Measurements from ENCODE around the gene CPN1.

Gene CPN1

DNA sequence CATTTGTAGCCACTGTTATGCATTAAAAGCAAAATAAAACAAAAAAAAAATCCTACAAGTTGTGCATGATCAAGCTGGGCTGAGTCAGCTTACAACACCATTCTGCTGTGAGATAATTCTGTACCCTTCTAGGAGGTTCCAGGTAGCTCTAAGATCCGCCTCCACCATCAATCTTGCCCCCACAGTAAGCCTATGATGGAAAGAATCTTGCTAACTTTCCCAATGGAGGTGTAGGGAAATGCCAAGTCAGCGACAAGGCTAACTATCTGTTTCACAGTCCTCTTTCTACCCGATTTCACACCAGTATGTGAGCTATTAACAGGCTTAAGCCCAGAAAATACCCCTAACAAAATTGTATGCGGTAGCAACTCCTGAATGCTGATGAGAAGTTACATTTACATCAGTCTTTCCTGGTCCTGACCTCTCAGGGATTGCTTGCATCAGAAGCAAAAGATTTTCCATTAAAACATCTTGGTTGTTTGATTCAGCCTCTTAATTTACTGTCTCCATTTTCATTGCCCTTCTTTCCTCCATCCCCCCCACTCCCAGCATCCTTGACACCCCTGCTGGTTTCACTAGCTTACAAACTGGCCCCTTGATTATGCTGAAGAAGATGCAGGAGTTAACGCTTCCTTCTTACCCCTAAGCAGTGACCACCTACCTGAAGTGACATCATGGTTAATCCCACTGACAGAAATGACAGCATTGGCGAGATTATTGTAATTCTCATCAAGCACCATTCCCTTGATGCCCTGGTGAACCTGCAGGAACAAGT, 27.8 kb downstream of the CPN1 start:
- H3K27me3 Mint-ChIP-seq = no peaks in the 10 kb centered on the region
- H3K4me1 Mint-ChIP-seq = peaks cover 7% of the 10 kb centered on the region
- no peak for ATAC-seq
- peaks cover 3% of the 10 kb centered on the region for H3K9me3 Mint-ChIP-seq
- no peak overlapping the region for H3K4me3 Mint-ChIP-seq
- H3K36me3 Mint-ChIP-seq = no peaks in the 10 kb centered on the region
- no peak overlapping the region for H3K27ac Mint-ChIP-seq

DNA sequence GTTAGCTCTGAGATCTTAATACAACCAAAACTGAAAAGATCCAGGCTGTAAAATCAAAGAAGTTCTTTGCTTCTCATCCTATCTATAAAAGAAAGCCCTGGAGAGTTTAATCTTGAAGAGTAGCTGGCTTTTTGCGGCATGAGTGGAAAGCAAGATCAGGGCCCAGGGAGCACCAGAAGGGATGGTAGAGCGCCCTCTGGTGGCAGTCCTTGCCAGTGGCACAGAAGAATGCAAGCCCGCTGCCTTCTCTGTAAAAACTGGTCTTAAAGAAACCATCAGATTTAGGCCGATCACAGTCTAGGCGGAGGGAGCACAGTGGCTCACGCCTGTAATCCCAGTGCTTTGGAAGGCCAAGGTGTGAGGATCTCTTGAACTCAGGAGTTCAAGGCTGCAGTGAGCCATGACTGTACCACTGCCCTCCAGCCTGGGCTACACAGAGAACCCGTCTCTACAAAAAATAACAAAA, 35.6 kb downstream of the CPN1 start:
- H3K9me3 Mint-ChIP-seq = no peaks in the 10 kb centered on the region
- H3K27me3 Mint-ChIP-seq = no peaks in the 10 kb centered on the region
- H3K4me3 Mint-ChIP-seq = no peak overlapping the region
- peak; percentile 79 for ATAC-seq
- H3K27ac Mint-ChIP-seq = no peak overlapping the region
- H3K36me3 Mint-ChIP-seq = no peaks in the 10 kb centered on the region
- H3K4me1 Mint-ChIP-seq = peaks cover 14% of the 10 kb centered on the region

DNA sequence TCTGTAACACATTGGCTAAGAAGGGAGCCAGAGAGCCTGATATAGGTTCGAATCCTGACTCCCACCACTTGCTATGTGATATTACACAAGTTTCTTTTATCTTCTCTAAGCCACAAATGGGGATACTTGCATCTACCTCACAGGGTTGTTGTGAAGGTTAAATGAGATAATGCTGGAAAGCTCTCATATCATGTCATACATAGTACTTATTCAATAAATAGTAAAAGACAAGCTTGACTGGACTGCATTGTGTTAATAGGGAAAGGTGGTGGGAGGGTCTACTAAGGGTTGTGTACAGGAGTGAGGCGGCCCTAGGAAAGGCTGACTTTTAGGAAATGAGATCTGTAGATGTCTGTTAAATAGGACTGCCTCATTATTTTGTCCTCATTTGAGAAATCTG, 36.1 kb downstream of the CPN1 start:
- ATAC-seq = no peak
- Mint-ChIP-seq H3K9me3 (no peaks in the 10 kb centered on the region), H3K27me3 (no peaks in the 10 kb centered on the region), H3K4me1 (peaks cover 14% of the 10 kb centered on the region), H3K27ac (no peak overlapping the region), H3K36me3 (no peaks in the 10 kb centered on the region), H3K4me3 (no peak overlapping the region)

DNA sequence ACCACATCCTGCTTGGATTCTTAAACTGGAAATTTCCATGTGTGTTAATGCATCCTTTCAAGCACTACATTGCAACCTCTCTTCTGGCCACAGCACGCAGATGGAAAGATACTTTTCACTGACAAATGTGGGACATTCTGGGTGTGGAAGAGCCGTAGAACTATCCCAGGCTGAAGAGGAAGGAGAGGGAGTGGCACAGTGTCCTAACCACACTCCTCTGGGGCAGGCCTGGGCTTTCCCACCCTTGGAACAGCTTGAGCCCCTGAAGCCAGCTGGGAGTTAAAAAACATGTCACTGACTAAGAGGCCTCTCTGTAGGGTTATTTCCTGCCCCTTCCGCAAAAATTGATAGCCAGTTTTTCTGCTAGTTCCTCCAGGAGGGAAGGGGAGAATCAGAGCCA, 37.9 kb downstream of the CPN1 start:
- Mint-ChIP-seq H3K9me3 (no peaks in the 10 kb centered on the region), H3K27me3 (no peaks in the 10 kb centered on the region), H3K4me3 (no peak overlapping the region), H3K36me3 (no peaks in the 10 kb centered on the region), H3K4me1 (peaks cover 7% of the 10 kb centered on the region), H3K27ac (no peak overlapping the region)
- ATAC-seq = no peak

DNA sequence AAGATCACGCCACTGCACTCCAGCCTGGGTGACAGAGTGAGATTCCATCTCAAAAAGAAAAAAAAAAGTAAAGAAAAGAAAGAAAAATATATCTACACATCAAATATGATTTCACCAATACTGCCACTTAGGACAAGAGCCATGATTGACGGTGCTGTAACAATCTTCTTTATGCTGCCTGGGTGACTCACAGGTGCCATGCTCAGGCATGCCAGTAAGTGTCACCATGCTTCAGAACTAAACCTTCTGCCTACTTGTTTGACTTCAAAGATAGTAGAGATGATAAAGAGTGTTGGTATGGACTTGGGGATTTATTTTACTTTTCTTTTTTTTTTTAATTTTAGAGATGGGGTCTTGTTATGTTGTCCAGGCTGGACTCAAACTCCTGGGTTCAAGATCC, 38.3 kb downstream of the CPN1 start:
- Mint-ChIP-seq H3K9me3 (no peaks in the 10 kb centered on the region), H3K27ac (no peak overlapping the region), H3K4me3 (no peak overlapping the region), H3K36me3 (no peaks in the 10 kb centered on the region), H3K27me3 (no peaks in the 10 kb centered on the region), H3K4me1 (peaks cover 7% of the 10 kb centered on the region)
- ATAC-seq = no peak

DNA sequence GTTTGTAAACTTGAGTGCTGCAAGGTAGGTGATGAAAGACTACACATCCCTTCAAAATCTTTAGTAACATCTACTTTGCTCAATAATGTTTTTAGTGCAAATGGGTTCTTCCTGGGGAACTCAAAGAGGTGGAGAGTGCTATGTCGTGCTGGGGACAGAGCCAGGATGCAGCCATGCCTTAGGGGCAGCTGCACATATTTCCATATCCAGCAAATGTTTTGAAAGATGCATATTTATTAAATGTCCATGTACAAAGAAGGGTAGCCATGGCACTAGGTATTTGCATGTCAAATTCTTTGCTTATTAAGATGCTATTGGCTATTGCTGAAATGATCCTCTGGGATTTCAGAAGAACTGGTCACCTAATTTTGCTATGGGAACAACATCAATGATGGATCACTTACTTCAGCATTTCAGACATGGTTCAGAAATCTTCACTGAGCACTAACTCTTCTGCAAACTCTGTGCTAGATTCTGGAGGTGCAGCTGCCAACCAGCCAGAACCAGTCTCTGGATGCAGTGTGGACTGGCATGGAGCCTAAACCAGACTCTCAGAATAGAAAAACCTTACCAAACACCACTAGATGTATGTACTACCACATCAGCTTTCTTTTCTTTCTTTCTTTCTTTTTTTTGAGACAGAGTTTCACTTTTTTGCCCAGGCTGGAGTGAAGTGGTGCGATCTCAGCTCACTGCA, 40.2 kb downstream of the CPN1 start:
- Mint-ChIP-seq H3K27me3 (peaks cover 12% of the 10 kb centered on the region), H3K4me3 (no peak overlapping the region), H3K4me1 (peaks cover 7% of the 10 kb centered on the region), H3K36me3 (no peaks in the 10 kb centered on the region), H3K27ac (no peak overlapping the region), H3K9me3 (no peaks in the 10 kb centered on the region)
- no peak for ATAC-seq

DNA sequence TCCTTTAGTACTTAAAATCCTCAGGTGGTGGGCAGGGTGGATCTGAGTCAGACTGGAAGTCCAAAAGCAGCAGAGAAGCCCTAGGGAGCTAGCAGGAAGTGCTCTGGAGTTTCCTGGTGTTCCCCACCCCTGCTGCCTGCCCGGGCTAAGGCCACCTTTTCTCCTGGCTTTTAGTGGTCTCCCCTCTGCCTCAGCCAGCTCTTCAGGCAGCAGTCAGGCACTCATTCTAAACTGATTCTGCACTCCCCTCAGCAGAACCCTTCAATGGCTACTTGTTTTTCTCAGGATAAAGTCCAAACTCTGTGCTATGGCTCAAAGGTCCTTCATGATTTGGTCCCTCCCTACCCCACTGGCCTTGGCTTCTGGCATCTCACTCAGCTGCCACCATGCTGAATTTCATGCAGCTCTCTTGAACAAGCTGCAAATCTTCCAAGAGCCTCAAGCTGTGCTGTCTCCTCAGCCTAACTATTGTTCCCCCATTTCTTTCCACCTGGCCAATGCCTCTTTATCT, 43.1 kb downstream of the CPN1 start:
- no peak overlapping the region for H3K27ac Mint-ChIP-seq
- H3K36me3 Mint-ChIP-seq = no peaks in the 10 kb centered on the region
- H3K9me3 Mint-ChIP-seq = no peaks in the 10 kb centered on the region
- no peak overlapping the region for H3K4me3 Mint-ChIP-seq
- peak; percentile 27 for ATAC-seq
- no peaks in the 10 kb centered on the region for H3K4me1 Mint-ChIP-seq
- H3K27me3 Mint-ChIP-seq = peaks cover 12% of the 10 kb centered on the region

DNA sequence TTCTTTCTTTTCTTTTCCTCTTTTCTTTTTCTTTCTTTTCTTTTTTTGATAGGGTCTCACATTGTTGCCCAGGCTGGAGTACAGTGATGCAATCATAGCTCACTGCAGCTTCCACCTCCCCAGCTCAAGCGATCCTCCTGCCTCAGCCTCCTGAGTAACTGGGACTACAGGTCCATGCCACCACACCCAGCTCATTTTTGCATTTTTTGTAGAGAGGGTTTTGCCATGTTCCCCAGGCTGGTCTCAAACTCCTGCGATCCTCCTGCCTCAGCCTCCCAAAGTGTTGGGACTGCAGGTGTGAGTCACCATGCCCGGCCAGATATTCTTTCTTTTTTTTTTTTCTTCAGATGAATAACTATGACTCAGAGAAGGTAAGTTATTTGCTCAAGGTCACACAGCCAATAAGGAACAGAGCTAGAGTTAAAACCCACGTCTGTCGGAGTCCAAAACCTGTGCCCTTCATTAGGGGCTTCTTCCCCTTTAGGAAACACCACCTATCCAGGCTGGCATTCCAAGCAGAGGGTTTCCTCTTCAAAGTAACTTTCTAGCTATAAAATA, 43.8 kb downstream of the CPN1 start:
- ATAC-seq = no peak
- Mint-ChIP-seq H3K9me3 (no peaks in the 10 kb centered on the region), H3K36me3 (no peaks in the 10 kb centered on the region), H3K4me3 (no peak overlapping the region), H3K4me1 (no peaks in the 10 kb centered on the region), H3K27me3 (peaks cover 12% of the 10 kb centered on the region), H3K27ac (no peak overlapping the region)

DNA sequence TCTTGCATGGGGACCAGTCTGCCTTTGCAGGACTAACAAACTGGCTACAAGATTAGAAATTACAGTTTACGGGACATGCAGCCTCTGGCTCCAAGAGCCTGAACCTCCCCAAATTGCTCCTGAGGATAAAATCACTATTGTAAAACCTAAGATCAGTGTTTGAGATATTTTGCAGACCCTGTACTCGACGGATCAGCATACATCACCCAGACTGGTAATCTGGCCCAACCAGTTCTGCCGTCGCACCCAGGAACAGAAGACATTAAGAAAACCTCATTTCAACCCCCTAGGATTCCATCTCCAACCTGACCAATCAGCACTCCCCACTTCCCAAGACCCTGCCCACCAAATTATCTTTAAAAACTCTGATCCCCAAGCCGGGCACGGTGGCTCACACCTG, 44.8 kb downstream of the CPN1 start:
- H3K27me3 Mint-ChIP-seq = peaks cover 12% of the 10 kb centered on the region
- H3K4me3 Mint-ChIP-seq = no peak overlapping the region
- no peaks in the 10 kb centered on the region for H3K4me1 Mint-ChIP-seq
- no peaks in the 10 kb centered on the region for H3K9me3 Mint-ChIP-seq
- ATAC-seq = no peak
- H3K36me3 Mint-ChIP-seq = no peaks in the 10 kb centered on the region
- no peak overlapping the region for H3K27ac Mint-ChIP-seq

DNA sequence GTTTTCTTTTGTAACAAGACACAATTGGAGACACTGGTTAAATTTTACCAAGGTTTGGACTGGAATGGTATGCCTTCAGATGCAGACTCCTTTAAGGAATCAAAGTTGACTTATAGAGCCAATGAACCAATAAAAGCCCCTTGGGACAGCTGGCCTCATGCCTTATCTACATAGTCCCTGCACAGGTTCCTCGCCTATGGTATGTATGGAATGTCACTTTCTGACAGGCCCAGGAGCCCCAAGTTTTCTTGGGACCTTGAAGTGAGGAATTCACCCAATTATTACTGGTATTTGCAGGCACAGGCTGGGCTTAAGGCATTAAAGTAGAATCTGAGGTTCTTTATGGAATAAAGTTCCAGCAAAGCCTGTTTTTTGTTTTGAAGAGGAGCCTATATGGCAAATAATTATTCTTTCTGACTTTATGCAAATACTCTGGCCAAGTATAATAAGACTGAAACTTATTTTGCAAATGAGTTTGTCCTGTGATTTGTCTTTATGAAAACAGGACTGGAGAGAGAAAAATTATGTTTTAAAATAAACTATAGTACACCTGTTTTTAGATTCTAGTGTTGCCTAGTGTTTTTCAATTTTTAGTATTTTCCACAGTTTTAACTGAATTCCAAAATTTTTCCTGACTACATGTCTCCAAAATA, 47.8 kb downstream of the CPN1 start:
- H3K4me3 Mint-ChIP-seq = no peak overlapping the region
- no peaks in the 10 kb centered on the region for H3K9me3 Mint-ChIP-seq
- H3K27ac Mint-ChIP-seq = no peak overlapping the region
- H3K27me3 Mint-ChIP-seq = peaks cover 12% of the 10 kb centered on the region
- H3K36me3 Mint-ChIP-seq = no peaks in the 10 kb centered on the region
- no peaks in the 10 kb centered on the region for H3K4me1 Mint-ChIP-seq
- no peak for ATAC-seq

DNA sequence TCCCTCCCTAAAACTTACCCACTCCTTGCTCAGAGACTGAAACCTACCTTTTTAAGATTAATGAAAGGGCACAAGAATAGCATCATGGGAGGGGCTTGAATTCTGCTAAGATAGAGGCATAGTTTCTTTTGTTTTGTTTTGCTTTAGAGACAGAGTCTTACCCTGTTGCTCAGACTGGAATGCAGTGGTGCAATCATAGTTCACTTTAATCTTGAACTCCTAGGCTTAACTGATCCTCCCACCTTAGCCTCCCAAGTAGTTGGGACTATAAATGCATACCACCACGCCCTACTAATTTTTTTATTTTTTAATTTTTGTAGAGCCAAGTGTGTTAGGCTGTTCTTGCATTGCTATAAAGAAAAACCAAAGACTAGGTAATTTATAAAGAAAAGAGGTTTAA, 54.3 kb downstream of the CPN1 start:
- ATAC-seq = no peak
- peaks cover 7% of the 10 kb centered on the region for H3K9me3 Mint-ChIP-seq

DNA sequence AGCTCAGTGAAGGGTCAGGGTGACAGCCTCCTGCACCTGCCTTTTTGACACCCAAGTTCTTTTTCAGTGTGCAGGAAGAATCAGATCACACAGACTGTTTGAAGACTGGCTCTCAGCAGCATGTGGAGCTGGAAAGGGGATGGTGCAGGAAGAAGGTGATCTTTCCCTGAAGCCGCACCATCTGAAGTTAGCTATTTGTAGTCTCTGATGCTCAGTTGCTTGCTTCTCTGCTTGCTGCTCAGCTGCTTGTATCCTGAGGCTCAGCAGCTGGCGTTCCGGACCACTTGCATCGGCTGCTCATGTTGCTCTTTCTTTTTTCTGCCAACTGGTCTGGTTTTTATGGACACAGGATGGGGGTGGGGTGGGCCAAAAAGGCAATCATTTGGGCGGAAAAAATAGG, 56.1 kb downstream of the CPN1 start:
- H3K4me3 Mint-ChIP-seq = no peak overlapping the region
- peaks cover 5% of the 10 kb centered on the region for H3K4me1 Mint-ChIP-seq
- H3K27ac Mint-ChIP-seq = no peak overlapping the region
- H3K36me3 Mint-ChIP-seq = peaks cover 7% of the 10 kb centered on the region
- no peak for ATAC-seq
- peaks cover 7% of the 10 kb centered on the region for H3K9me3 Mint-ChIP-seq
- H3K27me3 Mint-ChIP-seq = no peaks in the 10 kb centered on the region

More for the DNA sequence above, 54.3 kb downstream of the CPN1 start:
- no peaks in the 10 kb centered on the region for H3K4me1 Mint-ChIP-seq
- H3K4me3 Mint-ChIP-seq = no peak overlapping the region
- H3K36me3 Mint-ChIP-seq = peaks cover 7% of the 10 kb centered on the region
- no peak overlapping the region for H3K27ac Mint-ChIP-seq
- H3K27me3 Mint-ChIP-seq = no peaks in the 10 kb centered on the region

DNA sequence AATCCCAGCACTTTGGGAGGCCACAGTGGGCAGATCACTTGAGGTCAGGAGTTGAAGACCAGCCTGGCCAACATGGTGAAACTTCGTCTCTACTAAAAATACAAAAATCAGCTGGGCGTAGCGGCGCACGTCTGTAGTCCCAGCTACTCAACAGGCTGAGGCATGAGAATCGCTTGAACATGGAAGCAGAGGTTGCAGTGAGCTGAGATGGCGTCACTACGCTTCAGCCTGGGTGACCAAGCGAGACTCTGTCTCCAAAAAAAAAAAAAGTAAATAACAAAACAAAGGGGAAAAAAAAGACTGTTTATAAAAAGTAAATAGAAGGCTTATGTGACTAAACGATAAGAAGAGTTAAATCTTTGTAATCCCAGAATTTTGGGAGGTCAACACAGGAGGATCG, 56.9 kb downstream of the CPN1 start:
- peaks cover 14% of the 10 kb centered on the region for H3K4me1 Mint-ChIP-seq
- peaks cover 7% of the 10 kb centered on the region for H3K9me3 Mint-ChIP-seq
- H3K27me3 Mint-ChIP-seq = no peaks in the 10 kb centered on the region
- no peak overlapping the region for H3K27ac Mint-ChIP-seq
- no peak overlapping the region for H3K4me3 Mint-ChIP-seq
- ATAC-seq = no peak
- peaks cover 7% of the 10 kb centered on the region for H3K36me3 Mint-ChIP-seq

DNA sequence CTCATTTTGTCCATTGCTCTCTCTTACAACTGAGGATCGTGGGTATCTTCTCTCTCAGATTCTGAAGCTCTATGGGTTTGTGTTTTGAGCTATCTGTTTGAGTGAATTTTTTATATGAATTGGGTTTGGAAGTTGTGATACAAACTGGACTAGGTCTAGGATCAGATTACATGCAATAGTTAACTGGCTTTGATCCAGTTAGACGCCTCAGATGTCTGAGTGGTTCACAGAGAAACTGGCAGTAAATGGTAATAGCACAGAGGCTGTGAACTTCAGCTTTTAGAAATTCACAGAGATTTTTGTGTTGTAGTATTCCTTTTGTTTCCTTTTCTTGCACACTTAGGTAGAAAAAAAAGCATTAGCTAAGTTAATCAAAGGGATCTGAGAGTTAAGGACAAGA, 59.3 kb downstream of the CPN1 start:
- peaks cover 15% of the 10 kb centered on the region for H3K4me1 Mint-ChIP-seq
- peaks cover 3% of the 10 kb centered on the region for H3K9me3 Mint-ChIP-seq
- H3K27ac Mint-ChIP-seq = no peak overlapping the region
- H3K4me3 Mint-ChIP-seq = no peak overlapping the region
- no peaks in the 10 kb centered on the region for H3K27me3 Mint-ChIP-seq
- ATAC-seq = no peak
- no peaks in the 10 kb centered on the region for H3K36me3 Mint-ChIP-seq

DNA sequence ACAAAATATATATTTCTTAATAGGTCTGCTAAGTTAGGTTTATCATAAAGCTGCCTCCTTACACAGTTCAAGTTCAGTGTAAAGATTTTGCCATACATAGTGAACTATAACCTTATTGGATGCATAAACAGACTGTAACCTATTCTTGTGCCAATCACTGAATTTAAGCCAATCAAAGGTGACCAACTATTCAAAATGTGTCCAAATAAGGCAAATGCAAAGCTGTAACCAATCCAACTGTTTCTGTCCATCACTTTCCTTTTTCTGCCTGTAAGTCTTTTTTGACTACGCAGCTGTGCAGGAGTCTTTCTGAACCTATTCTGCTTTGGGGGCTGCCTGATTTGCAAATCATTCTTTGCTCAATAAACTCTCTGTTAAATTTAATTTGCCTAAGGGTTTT, 60.3 kb downstream of the CPN1 start:
- peaks cover 15% of the 10 kb centered on the region for H3K4me1 Mint-ChIP-seq
- peaks cover under 1% of the 10 kb centered on the region for H3K9me3 Mint-ChIP-seq
- H3K27me3 Mint-ChIP-seq = no peaks in the 10 kb centered on the region
- H3K4me3 Mint-ChIP-seq = peak overlapping the region; percentile 26
- H3K27ac Mint-ChIP-seq = no peak overlapping the region
- ATAC-seq = peak; percentile 34
- no peaks in the 10 kb centered on the region for H3K36me3 Mint-ChIP-seq
